GM12865 (cell line): ENCODE measurements around the gene BTG4.

ENCODE experiments used
- DNase-seq: peaks from one replicate; pipeline ENCODE4 v3.0.0; 2010; ENCODE audit warnings: low read depth
- H3K4me3 ChIP-seq: 2 replicates; pipeline ENCODE4 v1.5.1; 2011; ENCODE audit warnings: mild to moderate bottlenecking, low read depth, low read length, control low read depth
- CTCF ChIP-seq: IDR thresholded peaks from 2 replicates; pipeline ENCODE4 v1.5.1; 2011; ENCODE audit warnings: low read length, control low read depth, low read depth, inconsistent platforms; ENCODE audit not compliant: insufficient read depth; ENCODE audit errors: missing control alignments

The BTG4 gene

GRCh38 chr11:111518668-111519067, 6.5 kb upstream of the BTG4 start:
- H3K4me3 ChIP-seq: no peak overlapping the region
- no peak for DNase-seq
- no peak for TF ChIP-seq CTCF

GRCh38 chr11:111515591-111515990, 3.4 kb upstream of the BTG4 start:
- H3K4me3 ChIP-seq: no peak overlapping the region
- DNase-seq: no peak
- no peak for TF ChIP-seq CTCF

GRCh38 chr11:111514216-111515031, 2.2 kb upstream of the BTG4 start, which contains the start of gene HOATZ:
Gene HOATZ, plus strand, starts transcription at chr11:111514778. Its CDS starts 7 bp downstream, at chr11:111514785.
- H3K4me3 ChIP-seq: no peak within 1 kb of the TSS; the same call in 1 of the 2 replicates
- TF ChIP-seq CTCF: no peak
- peak; percentile 40 for DNase-seq

- no peak for TF ChIP-seq CTCF
- H3K4me3 ChIP-seq: no peak overlapping the region
- no peak for DNase-seq
Measured at GRCh38 chr11:111513240-111513605, 1.0 kb upstream of the BTG4 start.

- DNase-seq: no peak
- H3K4me3 ChIP-seq: no peak overlapping the region
- TF ChIP-seq CTCF: no peak
Measured at GRCh38 chr11:111510311-111510710, 1.9 kb downstream of the BTG4 start.

GRCh38 chr11:111502611-111503010, 9.6 kb downstream of the BTG4 start:
- no peak overlapping the region for H3K4me3 ChIP-seq
- no peak for TF ChIP-seq CTCF
- no peak for DNase-seq

GRCh38 chr11:111500481-111500880, 11.7 kb downstream of the BTG4 start:
- no peak overlapping the region for H3K4me3 ChIP-seq
- DNase-seq: no peak
- no peak for TF ChIP-seq CTCF
